Measurements from ENCODE around the gene CAT.
"Not testable (repeated sequence)": the region's sequence is repeated elsewhere in the genome, so short reads cannot be mapped to it uniquely, and the experiment has no call there.

The CAT gene

DNA sequence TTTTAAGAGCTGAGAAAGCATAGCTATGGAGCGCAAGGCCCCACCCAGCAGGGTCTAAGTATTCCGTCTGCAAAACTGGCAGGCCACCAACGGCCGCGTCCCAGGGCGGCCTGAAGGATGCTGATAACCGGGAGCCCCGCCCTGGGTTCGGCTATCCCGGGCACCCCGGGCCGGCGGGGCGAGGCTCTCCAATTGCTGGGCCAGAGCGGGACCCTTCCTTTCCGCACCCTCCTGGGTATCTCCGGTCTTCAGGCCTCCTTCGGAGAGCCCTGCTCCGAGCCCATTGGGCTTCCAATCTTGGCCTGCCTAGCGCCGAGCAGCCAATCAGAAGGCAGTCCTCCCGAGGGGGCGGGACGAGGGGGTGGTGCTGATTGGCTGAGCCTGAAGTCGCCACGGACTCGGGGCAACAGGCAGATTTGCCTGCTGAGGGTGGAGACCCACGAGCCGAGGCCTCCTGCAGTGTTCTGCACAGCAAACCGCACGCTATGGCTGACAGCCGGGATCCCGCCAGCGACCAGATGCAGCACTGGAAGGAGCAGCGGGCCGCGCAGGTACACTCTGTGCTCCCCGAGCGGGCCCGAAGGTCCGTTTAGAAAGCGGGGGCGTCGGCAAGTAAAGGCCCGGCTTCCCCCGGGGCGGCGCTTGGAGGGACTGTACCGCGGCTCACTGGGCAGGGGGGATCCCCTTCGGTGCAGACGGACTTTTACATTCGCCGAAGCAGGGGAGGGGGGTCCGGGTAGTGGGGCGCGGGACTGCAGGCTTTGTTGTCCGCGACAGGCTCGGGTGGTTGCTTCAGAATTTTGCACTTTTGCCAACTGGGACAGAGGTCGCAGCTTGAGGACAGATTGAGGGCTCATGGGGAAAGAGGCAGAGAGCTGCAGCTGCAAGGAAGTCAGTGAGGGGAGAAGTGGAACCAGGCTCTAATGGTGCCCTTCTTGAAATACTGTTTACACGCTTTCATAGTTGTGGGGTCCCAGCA is at the start of gene CAT:
Gene CAT (plus strand): TSS at position 406 of the 979 bp plus-strand sequence. CDS start 80 bp downstream, at position 486.
- DNase-seq: peak; percentile 95

DNA sequence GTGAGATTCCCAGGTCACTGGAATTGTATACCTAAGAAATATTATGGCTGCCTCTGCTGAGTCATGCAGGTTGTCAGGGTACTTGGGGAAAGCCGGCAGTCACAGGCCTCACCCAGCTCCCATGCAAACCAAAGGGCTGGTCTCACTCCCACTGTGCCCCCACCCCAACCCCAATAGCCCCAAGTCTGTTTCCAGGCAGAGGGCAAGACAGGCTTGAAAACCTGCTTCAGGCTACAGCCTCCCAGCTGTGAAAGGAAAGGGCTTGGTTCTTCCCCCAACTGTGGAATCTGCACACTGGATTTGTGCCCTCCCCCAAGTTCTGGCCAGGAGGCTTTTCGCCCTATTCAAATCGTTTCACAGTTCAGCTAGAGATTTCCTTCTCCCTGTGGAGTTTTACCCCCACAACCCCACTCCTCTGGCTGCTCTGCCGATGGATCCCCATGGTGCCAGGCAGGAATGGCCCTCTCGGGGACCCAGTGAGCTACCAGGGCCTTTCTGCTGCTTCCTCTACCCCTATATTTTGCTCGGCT is 43.9 kb upstream of the CAT start:
- DNase-seq: no peak

DNA sequence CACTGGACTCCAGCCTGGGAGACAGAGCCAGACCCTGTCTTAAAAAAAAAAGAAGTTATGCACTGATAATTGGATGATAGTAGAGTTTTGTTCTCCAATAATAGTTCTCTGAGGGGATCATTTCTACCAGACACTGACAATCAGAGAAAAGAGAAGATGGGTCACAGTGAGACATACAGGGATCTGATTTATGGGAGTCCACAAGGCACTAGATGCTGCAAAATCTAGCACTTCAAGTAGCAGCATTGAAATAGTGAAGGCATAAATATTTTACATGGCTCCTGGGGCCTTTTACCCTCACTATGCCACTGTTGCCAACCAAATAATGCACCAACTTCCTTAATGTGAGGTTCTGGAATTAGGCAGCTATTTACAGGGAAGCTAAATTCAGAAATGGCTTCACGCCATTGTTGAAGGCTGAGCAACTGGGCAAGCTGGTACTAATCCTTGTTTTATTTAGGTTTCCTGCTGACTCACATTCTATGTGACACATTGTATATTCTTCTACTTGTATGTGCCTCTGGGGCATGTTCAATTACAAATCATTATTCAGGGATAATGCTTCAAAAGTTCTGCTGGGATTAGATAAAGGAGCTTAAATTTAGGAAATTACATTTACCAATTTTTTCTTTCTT is 42.7 kb upstream of the CAT start:
- DNase-seq: no peak

DNA sequence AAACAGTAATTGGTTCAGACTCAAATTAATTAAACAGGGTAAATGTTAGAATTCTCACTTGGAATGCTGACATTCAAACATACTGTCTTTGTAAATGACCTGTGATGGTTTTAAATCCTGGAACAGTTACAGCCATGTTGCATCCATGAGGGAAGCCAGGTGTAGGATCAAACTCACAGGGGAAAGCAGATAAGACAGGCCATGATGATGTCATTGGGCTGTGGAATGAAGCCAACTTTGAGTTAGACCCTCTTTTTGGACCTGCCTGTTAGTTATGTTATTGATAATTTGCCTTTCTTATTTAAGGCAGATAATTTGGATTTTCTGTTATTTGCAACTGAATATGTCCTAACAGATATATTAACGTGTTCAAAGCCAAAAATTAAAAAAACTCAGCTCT is 41.6 kb upstream of the CAT start:
- no peak for DNase-seq

DNA sequence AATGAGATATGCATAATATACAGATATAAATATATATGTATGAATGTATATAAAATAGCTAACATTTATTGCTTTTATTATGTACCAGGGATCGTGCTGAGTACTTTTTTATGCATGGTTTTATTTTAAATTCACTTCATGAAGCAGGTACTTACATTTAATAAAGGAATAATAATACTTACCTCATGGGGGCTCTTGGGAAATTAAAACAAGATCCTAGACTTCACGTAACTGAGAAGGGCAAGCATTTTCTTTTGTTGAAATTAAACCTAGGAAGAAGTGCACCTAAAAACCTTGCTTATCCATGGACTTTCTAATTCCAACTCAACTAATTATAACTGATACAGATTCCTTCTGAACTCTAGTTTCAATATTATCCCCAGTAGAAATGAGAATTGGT is 40.9 kb upstream of the CAT start:
- DNase-seq: no peak

DNA sequence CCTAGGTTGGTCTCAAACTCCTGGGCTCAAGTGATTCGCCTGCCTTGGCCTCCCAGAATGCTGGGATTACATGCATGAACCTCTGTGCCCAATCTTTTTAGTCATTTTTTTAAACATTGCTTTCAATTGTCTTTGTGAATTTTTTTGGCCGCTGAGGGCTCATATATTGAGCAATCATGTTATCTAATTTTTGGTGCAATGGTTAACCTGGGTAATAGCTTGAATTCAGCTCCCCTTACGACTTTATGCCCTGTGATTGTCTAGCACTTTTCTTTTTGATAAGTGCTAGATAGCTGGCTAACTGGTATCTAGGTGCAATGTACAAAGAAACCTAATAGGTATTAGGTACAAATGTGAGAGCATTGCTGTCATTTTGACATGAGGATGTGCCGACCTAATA is 35.3 kb upstream of the CAT start:
- DNase-seq: no peak

DNA sequence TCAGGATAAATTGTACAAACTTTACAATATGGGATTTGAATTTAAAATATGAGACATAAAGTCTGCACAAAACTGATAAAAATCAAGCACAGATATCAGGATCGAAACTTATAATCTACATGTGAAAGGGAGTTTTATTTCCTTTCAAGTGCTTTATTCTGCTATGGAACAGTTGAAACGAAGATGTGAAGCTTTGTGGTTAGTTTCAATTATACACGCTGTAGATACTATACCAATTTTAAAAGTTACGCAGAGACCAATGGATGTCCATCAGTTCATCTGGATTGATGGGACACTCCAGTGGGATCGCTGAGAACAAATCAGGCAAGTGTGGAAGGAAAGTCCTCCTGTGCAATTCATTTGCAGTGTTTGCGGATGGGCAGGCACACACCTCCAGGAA is 34.5 kb upstream of the CAT start:
- DNase-seq: no peak

DNA sequence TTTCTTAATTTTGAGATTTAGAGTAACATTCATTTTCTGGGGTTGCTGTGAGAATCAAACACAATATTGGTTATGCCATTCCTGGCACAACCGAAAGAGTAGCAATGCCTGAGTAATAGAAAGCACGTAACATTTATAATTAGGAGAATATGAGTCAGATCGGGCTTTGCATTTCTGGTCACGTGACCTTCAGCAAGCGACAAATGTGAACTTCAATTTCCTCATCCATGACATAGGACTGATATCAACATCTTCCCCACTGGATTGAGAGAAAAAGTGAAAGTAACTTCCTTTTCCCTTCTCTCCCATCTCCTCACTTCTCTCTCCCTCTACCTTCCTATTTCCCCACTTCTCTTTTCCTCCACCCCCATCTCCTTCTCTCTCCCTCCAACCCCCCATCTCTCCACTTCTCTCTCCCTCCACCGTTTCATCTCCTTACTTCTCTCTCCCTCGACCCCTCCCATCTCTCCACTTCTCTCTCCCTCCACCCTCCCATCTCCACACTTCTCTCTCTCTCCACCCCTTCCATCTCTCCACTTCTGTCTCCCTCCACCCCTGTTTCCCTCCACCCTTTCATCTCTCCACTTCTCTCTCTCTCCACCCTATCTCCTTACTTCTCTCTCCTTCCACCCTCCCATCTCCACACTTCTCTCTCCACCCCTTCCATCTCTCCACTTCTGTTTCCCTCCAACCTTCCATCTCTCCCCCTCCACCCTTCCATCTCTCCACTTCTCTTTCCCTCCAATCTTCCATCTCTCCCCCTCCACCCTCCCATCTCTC is 33.5 kb upstream of the CAT start:
- no peak for DNase-seq

DNA sequence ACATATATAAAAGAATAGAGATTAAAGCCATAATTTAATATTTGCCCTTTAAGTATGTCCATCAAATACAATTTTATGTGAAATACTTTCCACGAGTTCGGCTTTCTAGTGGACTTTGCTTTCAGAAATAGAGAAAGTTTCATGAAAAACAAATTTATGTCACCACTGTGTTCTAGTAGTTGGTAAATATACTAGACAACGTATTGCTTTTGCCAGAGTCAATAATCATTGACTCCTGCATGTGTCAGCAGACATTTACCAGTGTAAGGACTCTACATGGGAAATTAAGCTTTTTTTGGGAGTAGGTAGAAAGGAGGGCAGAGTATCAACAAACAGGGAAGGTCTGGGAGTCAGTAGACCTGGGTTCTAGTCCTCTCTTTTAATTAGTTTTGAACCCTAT is 32.3 kb upstream of the CAT start:
- DNase-seq: no peak

DNA sequence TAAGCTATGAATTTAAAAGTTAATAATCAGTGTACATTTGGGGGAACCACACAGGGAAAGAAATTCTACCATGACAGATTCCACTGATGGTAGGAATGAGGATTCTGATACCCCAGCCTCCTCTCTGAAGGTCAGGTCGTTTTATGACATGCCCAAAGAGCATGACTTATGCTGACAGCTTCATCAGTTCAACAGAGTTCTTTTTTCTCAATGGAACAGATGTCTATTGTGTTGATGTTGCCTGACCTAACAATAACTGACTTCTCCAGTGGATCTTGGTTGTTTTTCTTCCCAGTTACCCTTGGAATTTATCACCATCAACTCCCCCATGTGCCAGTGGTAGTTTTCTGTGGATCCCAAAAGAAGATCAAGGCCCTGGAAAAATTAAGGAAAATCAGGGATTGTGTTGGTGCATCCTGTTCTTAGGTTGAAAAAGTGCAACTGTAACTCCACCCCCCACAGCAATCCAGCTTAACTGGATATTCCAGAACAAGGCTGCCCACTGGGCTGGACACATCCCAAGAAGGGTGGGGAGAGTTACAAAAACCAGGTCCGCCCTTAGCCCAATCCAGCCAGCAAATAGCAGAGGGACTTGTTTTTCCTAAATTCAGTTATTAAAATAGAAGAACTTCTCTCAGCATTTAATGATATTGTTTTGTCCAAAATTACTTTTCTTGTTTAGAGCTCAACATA is 31.5 kb upstream of the CAT start:
- no peak for DNase-seq

DNA sequence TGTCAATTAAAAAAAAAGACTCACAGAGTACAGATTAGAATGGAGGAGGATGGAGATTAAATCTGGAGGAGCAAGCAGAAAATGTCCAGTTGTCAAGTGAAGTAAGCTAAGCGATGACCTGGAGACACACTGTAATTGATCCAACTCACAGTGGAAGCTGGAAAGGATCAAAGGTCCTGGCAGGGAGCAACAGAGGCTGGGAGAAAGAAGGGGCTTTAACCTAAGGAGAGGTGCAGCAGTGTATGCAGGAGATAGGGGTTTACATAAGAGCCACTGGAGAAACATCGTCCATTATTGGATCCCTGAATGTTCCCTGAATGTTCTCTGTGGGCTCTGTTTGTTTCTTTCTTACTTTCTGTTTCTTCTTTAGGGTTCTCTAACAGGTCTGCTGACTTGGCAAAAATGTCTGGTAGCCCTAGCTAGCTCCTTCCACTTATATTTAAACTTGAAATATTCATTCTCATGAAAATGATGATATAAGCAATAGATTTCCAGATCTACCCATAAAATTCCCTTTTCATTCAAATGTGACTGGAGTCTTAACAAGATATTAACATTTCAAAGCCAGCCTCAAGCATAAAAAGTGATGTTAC is 30.1 kb upstream of the CAT start:
- DNase-seq: no peak

DNA sequence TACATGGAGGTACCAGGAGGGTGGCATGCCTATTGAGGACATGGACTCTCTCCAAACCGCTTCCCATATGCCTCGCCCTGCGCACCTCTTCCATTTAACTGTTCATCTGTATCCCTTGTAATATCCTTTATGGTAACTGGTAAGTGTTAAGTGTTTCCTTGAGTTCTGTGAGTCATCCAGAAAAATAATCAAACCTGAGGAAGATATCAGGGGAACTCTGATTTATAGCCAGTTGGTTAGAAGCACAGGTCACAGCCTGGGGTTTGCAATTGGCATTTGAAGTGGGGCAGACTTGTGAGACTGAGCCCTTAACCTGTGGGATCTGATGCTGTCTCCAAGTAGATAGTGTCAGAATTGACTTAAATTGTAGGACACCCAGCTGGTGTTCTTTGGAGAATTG is 27.6 kb upstream of the CAT start:
- no peak for DNase-seq

DNA sequence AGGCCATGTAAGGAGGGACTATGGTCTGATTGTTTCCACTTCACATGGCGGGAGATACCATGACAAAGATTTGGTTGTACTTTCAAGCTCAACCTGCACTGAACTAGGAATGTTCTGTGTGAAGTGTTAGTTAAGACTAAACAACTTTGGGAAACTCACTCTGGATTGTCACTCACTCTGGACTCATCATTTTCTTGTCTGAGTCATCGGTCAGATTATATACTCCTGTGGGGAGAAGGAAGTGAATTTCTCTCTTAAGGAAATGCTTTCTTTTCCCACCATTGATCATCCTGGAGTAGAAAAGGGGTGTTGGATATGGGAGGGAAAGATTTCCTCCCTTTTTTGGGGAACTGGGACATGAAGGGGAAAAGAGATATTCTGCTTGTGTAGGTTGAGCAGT is 26.9 kb upstream of the CAT start:
- DNase-seq: no peak

DNA sequence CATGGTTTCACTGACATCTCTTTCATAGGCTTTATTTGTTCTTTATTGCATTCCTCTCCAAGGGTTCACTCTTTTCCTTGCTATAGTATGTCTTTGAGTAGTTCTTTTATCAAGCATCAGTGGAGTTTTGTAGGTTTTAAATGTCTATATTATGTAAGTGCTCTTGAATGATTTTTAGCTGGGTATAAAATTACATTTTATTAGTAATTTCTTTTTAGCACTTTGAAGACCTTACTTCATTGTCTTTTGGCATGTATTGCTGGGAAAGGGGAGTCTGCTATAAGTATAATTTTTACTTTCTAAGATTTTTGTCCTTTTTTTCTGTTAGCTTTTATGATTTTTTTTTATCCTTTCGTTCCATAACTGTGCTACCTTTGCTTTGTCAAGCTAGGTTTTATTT is 25.5 kb upstream of the CAT start:
- no peak for DNase-seq

DNA sequence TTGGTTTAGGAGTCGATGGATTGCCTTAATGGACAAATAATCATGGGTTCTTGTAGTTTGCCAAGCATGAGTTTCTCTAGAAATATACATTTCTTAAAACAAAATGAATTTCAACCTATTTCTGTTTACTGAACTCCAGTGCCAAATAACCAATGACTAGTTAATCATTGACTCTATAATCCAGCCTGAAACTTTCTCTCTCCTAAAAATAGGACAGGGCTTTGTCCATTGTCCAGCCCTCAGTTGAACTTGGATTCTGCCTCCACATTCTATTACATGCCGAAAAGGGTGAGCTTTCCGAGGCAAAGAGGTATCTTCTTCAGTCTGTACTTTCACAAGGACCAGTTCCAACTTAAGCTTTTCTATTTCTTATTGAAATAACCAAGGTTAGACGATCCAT is 23.2 kb upstream of the CAT start:
- DNase-seq: no peak

DNA sequence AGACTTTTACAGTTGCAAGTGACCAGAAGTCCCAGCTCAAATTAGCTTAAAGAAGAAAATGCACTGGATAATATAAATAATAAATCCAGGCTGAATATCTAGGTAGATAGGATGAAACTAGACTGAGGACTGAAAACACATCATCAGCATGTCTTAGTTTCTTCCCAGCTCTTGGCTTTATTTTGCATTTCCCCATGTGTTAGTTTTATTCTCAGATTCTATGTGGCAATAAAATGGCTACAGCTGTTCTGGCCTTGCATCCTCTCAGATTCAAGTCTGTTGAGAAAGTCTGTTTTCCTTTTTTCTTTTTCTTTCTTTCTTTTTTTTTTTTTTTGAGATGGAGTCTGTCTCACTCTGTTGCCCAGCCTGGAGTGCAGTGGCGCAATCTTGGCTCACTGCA is 22.6 kb upstream of the CAT start:
- DNase-seq: no peak

DNA sequence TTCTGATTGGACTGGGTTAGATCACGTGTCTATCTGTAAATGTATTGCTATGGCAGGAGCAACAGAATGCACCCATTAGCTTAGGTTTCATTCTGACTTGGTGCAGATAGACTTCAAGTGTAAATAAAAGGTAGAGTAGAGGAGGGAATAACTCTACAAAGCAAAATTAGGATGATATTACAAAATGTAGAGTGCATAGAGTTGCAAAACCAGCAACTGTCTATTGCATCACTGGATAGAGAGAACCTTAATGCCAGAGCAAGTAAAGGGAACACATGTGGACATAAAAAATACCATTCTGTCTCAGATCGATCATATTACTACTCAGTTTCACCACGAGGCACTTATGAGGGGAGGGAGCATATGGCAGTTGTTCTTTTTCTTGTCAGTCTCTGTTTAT is 22.0 kb upstream of the CAT start:
- no peak for DNase-seq

DNA sequence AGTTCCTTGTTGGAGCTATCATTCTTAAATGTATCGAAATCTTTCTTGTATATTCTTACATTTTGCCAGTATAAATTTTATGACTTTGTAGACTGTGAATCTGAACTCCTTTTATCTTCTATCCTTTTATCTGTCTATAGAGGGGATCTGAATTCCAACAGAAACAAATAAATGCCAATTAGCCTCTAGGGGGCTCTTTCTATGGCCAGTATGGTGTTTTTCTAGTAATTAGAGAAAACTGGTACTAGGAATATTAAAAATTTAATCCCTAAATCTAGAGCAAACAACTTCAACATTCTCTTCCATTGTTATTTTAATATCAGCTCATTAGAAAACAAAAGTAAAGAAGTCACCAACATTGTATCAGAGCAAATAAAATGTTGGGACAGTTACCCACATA is 21.5 kb upstream of the CAT start:
- no peak for DNase-seq

DNA sequence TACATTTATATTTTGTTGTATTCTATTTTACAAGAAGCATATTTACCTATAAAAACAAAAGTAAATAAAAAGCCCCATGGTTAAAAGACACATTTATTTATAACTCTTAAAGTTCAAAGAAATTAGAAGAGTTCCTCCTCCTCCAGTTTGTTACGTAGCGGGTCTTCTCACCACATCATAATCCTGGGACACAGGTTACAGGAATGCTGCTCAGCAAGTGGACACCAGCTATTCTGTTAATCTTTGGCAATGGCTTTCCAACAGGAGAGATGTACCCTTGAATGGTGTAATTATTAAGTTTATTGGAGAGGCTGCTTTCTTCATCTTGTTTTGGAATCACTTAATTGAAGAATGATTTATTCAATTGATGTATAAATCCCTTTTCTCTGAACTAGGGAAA is 19.6 kb upstream of the CAT start:
- DNase-seq: no peak

DNA sequence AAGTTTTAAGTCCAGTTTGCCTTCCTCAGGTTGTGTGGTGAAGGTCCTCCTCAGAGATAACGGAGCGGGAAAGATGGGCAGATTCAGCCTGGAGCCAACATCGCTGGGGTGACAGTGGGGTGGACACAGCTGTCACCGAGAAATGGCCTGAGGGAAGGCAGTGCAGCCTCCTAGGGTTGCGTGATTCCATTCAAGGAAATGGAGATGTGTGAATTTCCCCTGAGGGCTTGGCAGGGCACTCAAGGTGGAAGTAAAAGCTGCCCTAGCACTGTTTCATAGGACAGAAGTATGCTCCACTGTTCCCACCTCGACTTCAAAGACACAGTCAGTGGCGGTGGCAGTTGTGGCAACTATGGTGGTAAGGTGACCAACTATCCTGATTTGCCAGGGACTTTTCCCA is 15.4 kb upstream of the CAT start:
- DNase-seq: no peak

DNA sequence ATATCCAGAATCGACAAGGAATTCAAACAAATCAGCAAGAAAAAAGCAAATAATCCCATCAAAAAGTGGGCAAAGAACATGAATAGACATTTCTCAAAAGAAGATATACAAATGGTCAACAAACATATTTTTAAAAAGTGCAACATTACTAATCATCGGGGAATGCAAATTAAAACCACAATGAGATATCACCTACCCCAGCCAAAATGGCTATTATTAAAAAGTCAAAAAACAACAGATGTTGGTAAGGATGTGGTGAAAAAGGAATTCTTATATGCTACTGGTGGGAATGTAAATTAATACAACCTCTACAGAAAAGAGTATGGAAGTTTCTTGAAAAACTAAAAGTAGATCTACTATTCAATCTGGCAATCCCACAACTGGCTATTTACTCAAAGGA is 13.9 kb upstream of the CAT start:
- DNase-seq: not testable (repeated sequence)

DNA sequence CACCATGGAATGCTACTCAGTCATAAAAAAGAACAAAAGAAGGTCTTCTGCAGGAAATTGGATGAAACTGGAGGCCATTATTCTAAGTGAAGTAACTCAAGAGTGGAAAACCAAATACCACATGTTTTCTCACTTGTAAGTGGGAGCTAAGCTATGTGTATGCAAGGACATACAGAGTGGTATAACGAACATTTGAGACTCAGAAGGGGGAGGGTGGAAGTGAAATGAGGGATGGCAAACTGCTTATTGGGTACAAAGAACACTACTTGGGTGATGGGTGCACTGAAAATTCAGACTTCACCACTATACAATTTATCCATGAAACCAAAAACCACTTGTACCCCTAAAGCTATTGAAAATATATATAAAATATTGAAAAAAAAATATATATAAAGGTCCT is 13.4 kb upstream of the CAT start:
- DNase-seq: no peak
